Calu3 (cell line): ENCODE results near the gene MAVS. TPM values are rescaled to one million over a fixed set of nuclear protein-coding genes. Genes with fewer than 3 reads are reported as not detected.

Source experiments
- BruUV-seq: library from RNA; stranded (reverse); fragments of 400-500 nt; replicated peaks from 2 replicates; lab custom pipeline; 2021; lab: Mats Ljungman, UMichigan
- CTCF ChIA-PET: fragments of 300-600 bp; sonication (Branson Sonifier 250); formaldehyde crosslinking; loops from one replicate; lab custom pipeline; 2022; ENCODE audit warnings: antibody characterized with exemption; lab: Charles Lee
- DNase-seq: peaks from one replicate; pipeline ENCODE4 v3.0.0; 2022
- H3K27ac Mint-ChIP-seq: one replicate; pipeline ENCODE4 v1.8.0; 2022; ENCODE audit warnings: mixed read lengths; ENCODE audit not compliant: unreplicated experiment
- H3K27me3 Mint-ChIP-seq: one replicate; pipeline ENCODE4 v1.8.0; 2022; ENCODE audit warnings: mixed read lengths; ENCODE audit not compliant: unreplicated experiment
- H3K36me3 Mint-ChIP-seq: one replicate; pipeline ENCODE4 v1.8.0; 2022; ENCODE audit warnings: mild to moderate bottlenecking, moderate library complexity, mixed read lengths; ENCODE audit not compliant: insufficient read depth, unreplicated experiment
- H3K4me1 Mint-ChIP-seq: one replicate; pipeline ENCODE4 v1.8.0; 2022; ENCODE audit warnings: mild to moderate bottlenecking, low read depth, mixed read lengths; ENCODE audit not compliant: unreplicated experiment
- H3K4me3 Mint-ChIP-seq: one replicate; pipeline ENCODE4 v1.8.0; 2022; ENCODE audit warnings: mild to moderate bottlenecking, low read depth, moderate library complexity, mixed read lengths; ENCODE audit not compliant: unreplicated experiment
- H3K9me3 Mint-ChIP-seq: one replicate; pipeline ENCODE4 v1.8.0; 2022; ENCODE audit warnings: low read depth, mixed read lengths; ENCODE audit not compliant: unreplicated experiment
- CTCF ChIP-seq: fragments of 200-600 bp; IDR thresholded peaks from one replicate; pipeline ENCODE4 v1.8.0; 2022; ENCODE audit warnings: antibody characterized with exemption; ENCODE audit not compliant: unreplicated experiment
- intact Hi-C: fragments of 100-400 bp; cut with micrococcal nuclease; formaldehyde crosslinking; loops from one replicate; pipeline ENCODE4 v1.10.0; 2022; ENCODE audit not compliant: unreplicated experiment
- total RNA-seq: library from RNA; stranded (reverse); gene quantifications from 2 replicates; pipeline ENCODE4 v1.2.3, GENCODE V29; 2022

The MAVS gene
- total RNA-seq, 1 experiment from 2014 or later = 29.8 TPM

- Mint-ChIP-seq H3K27ac (peak overlapping the region; percentile 95), H3K27me3 (no peaks in the 10 kb centered on the region), H3K4me3 (peak overlapping the region; percentile 70), H3K36me3 (peaks cover 32% of the 10 kb centered on the region), H3K4me1 (peaks cover 28% of the 10 kb centered on the region), H3K9me3 (no peaks in the 10 kb centered on the region)
- TF ChIP-seq CTCF = no peak
- CTCF ChIA-PET = interaction anchor here (1.3 kb wide), 1 partner anchor 16 kb away, joined by 11 read pairs; the partner anchor contains the start of gene CDC25B
- BruUV-seq = no TSS peak
- no peak for DNase-seq
- intact Hi-C loops = no loop called here
Measured at GRCh38 chr20:3812259-3812681, 34.4 kb upstream of the MAVS start.

- CTCF ChIA-PET = interaction anchor here (0.7 to 1.4 kb wide), 4 partner anchors 17 to 374 kb away, joined by 3 to 5 read pairs (median 4); partner anchors contain the start of genes CDC25B and CENPB
- DNase-seq = no peak
- Mint-ChIP-seq H3K36me3 (peaks cover 25% of the 10 kb centered on the region), H3K9me3 (no peaks in the 10 kb centered on the region), H3K27me3 (no peaks in the 10 kb centered on the region), H3K4me3 (no peak overlapping the region), H3K27ac (peak overlapping the region; percentile 95), H3K4me1 (peaks cover 28% of the 10 kb centered on the region)
- TF ChIP-seq CTCF = no peak
- BruUV-seq = no TSS peak
- intact Hi-C loops = no loop called here
Measured at GRCh38 chr20:3812975-3813847, 33.4 kb upstream of the MAVS start.

GRCh38 chr20:3813848-3814581, 32.6 kb upstream of the MAVS start:
- no peak overlapping the region for H3K4me3 Mint-ChIP-seq
- peak overlapping the region; percentile 95 for H3K27ac Mint-ChIP-seq
- peaks cover 32% of the 10 kb centered on the region for H3K4me1 Mint-ChIP-seq
- CTCF ChIA-PET = interaction anchor here (0.7 to 1.4 kb wide), 4 partner anchors 18 to 366 kb away, joined by 3 to 5 read pairs (median 3); partner anchors contain the start of genes CDC25B and CENPB
- H3K9me3 Mint-ChIP-seq = no peaks in the 10 kb centered on the region
- H3K36me3 Mint-ChIP-seq = peaks cover 25% of the 10 kb centered on the region
- intact Hi-C loops = no loop called here
- no TSS peak for BruUV-seq
- DNase-seq = no peak
- H3K27me3 Mint-ChIP-seq = no peaks in the 10 kb centered on the region
- TF ChIP-seq CTCF = no peak

GRCh38 chr20:3814928-3815495, 31.6 kb upstream of the MAVS start:
- Mint-ChIP-seq H3K27ac (no peak overlapping the region), H3K27me3 (no peaks in the 10 kb centered on the region), H3K4me3 (no peak overlapping the region), H3K9me3 (no peaks in the 10 kb centered on the region), H3K4me1 (peaks cover 34% of the 10 kb centered on the region), H3K36me3 (peaks cover 29% of the 10 kb centered on the region)
- BruUV-seq = no TSS peak
- no peak for DNase-seq
- no peak for TF ChIP-seq CTCF
- CTCF ChIA-PET = no interaction called here
- intact Hi-C loops = no loop called here
